ENCODE data around the gene RNGTT.

DNA sequence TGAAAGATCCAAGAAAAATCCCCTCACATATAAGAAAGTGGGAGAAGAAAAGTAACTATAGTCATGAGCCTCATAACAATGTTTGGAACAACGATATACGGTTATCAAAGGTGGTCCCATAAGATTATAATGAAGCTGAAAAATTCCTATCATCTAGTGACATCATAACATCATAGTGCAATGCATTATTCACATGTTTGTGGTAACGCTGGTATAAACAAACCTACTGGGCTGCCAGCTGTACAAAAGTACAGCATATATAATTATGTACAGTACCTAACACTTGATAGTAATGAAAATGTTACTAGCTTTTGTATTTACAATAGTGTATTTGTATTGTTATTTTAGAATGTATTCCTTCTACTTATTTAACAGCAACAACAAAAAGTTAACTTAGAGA is 240.7 kb downstream of the RNGTT start:
- no peak for TF ChIP-seq ZNF24 (tag by site-specific recombination; IDR thresholded peaks at IDR 0.05)
- TF ChIP-seq, protein P1, sequence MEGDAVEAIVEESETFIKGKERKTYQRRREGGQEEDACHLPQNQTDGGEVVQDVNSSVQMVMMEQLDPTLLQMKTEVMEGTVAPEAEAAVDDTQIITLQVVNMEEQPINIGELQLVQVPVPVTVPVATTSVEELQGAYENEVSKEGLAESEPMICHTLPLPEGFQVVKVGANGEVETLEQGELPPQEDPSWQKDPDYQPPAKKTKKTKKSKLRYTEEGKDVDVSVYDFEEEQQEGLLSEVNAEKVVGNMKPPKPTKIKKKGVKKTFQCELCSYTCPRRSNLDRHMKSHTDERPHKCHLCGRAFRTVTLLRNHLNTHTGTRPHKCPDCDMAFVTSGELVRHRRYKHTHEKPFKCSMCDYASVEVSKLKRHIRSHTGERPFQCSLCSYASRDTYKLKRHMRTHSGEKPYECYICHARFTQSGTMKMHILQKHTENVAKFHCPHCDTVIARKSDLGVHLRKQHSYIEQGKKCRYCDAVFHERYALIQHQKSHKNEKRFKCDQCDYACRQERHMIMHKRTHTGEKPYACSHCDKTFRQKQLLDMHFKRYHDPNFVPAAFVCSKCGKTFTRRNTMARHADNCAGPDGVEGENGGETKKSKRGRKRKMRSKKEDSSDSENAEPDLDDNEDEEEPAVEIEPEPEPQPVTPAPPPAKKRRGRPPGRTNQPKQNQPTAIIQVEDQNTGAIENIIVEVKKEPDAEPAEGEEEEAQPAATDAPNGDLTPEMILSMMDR (tag by site-specific recombination; IDR thresholded peaks at IDR 0.05) = no peak
- TF ChIP-seq, protein P2, sequence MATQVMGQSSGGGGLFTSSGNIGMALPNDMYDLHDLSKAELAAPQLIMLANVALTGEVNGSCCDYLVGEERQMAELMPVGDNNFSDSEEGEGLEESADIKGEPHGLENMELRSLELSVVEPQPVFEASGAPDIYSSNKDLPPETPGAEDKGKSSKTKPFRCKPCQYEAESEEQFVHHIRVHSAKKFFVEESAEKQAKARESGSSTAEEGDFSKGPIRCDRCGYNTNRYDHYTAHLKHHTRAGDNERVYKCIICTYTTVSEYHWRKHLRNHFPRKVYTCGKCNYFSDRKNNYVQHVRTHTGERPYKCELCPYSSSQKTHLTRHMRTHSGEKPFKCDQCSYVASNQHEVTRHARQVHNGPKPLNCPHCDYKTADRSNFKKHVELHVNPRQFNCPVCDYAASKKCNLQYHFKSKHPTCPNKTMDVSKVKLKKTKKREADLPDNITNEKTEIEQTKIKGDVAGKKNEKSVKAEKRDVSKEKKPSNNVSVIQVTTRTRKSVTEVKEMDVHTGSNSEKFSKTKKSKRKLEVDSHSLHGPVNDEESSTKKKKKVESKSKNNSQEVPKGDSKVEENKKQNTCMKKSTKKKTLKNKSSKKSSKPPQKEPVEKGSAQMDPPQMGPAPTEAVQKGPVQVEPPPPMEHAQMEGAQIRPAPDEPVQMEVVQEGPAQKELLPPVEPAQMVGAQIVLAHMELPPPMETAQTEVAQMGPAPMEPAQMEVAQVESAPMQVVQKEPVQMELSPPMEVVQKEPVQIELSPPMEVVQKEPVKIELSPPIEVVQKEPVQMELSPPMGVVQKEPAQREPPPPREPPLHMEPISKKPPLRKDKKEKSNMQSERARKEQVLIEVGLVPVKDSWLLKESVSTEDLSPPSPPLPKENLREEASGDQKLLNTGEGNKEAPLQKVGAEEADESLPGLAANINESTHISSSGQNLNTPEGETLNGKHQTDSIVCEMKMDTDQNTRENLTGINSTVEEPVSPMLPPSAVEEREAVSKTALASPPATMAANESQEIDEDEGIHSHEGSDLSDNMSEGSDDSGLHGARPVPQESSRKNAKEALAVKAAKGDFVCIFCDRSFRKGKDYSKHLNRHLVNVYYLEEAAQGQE (tag by site-specific recombination; IDR thresholded peaks at IDR 0.05) = no peak
- TF ChIP-seq, protein P3, sequence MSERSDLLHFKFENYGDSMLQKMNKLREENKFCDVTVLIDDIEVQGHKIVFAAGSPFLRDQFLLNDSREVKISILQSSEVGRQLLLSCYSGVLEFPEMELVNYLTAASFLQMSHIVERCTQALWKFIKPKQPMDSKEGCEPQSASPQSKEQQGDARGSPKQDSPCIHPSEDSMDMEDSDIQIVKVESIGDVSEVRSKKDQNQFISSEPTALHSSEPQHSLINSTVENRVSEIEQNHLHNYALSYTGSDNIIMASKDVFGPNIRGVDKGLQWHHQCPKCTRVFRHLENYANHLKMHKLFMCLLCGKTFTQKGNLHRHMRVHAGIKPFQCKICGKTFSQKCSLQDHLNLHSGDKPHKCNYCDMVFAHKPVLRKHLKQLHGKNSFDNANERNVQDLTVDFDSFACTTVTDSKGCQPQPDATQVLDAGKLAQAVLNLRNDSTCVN (tag by site-specific recombination; optimal IDR thresholded peaks at IDR 0.05) = no peak
- TF ChIP-seq ZNF23 (tag by site-specific recombination; IDR thresholded peaks at IDR 0.05; ENCODE audit: borderline replicate concordance) = no peak
- TF ChIP-seq ZNF555 (tag by site-specific recombination; conservative IDR thresholded peaks at IDR 0.05) = no peak
- no peak for TF ChIP-seq ZEB2 (tag by site-specific recombination; IDR thresholded peaks at IDR 0.05)
- TF ChIP-seq, protein P4, sequence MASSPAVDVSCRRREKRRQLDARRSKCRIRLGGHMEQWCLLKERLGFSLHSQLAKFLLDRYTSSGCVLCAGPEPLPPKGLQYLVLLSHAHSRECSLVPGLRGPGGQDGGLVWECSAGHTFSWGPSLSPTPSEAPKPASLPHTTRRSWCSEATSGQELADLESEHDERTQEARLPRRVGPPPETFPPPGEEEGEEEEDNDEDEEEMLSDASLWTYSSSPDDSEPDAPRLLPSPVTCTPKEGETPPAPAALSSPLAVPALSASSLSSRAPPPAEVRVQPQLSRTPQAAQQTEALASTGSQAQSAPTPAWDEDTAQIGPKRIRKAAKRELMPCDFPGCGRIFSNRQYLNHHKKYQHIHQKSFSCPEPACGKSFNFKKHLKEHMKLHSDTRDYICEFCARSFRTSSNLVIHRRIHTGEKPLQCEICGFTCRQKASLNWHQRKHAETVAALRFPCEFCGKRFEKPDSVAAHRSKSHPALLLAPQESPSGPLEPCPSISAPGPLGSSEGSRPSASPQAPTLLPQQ (tag by site-specific recombination; IDR thresholded peaks at IDR 0.05) = no peak
- TF ChIP-seq, protein P5, sequence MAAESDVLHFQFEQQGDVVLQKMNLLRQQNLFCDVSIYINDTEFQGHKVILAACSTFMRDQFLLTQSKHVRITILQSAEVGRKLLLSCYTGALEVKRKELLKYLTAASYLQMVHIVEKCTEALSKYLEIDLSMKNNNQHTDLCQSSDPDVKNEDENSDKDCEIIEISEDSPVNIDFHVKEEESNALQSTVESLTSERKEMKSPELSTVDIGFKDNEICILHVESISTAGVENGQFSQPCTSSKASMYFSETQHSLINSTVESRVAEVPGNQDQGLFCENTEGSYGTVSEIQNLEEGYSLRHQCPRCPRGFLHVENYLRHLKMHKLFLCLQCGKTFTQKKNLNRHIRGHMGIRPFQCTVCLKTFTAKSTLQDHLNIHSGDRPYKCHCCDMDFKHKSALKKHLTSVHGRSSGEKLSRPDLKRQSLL (tag by site-specific recombination; IDR thresholded peaks at IDR 0.05) = no peak
- no peak for TF ChIP-seq ZNF16 (tag by site-specific recombination; IDR thresholded peaks at IDR 0.05; ENCODE audit: low read depth)

Measured in HEK293 (cell line).